ENCODE results near the gene ATF5. TPM values are rescaled to one million over a fixed set of nuclear protein-coding genes. Genes with fewer than 3 reads are reported as not detected.

The ATF5 gene
- total RNA-seq, 1 experiment from 2014 or later, result 64.0 TPM

GRCh38 chr19:49976496-49976895, 47.5 kb downstream of the ATF5 start:
- no peaks in the 10 kb centered on the region for H3K27me3 Mint-ChIP-seq (ENCODE audit: insufficient read depth, unreplicated experiment)
- no peak for DNase-seq
- peak overlapping the region; percentile 77 for H3K27ac Mint-ChIP-seq (ENCODE audit: unreplicated experiment)
- peaks cover 7% of the 10 kb centered on the region for H3K4me1 ChIP-seq
- BruUV-seq (replicated peaks), result no TSS peak
- peaks cover 6% of the 10 kb centered on the region for H3K36me3 Mint-ChIP-seq (ENCODE audit: insufficient read depth, unreplicated experiment)
- no peaks in the 10 kb centered on the region for H3K36me3 ChIP-seq (ENCODE audit: control insufficient read depth, insufficient read depth, low read length)
- H3K27me3 ChIP-seq (replicated peaks; ENCODE audit: control insufficient read depth, insufficient read depth, low read length), result no peaks in the 10 kb centered on the region
- ChIA-PET CTCF (interaction anchor here (0.6 kb wide), 2 partner anchors 10 to 297 kb away, joined by 3 read pairs; no protein-coding TSS in a partner anchor), POLR2A (no interaction called here)
- H3K4me3 Mint-ChIP-seq (ENCODE audit: unreplicated experiment), result no peak overlapping the region
- no peaks in the 10 kb centered on the region for H3K9me3 ChIP-seq
- H3K4me1 Mint-ChIP-seq (ENCODE audit: low read depth, unreplicated experiment), result peaks cover 9% of the 10 kb centered on the region
- intact Hi-C loops (cut with micrococcal nuclease; ENCODE audit: unreplicated experiment), result no loop called here
- TF ChIP-seq CTCF (IDR thresholded peaks at IDR 0.05; ENCODE audit: insufficient read depth in 1 of 2, low read depth in 1 of 2, low read length in 1 of 2, severe bottlenecking in 1 of 2, unreplicated experiment in 1 of 2), result no peak
- H3K4me3 ChIP-seq (ENCODE audit: low read depth, low read length), result no peak overlapping the region
- H3K9me3 Mint-ChIP-seq (ENCODE audit: unreplicated experiment), result no peaks in the 10 kb centered on the region

GRCh38 chr19:49977076-49977475, 48.1 kb downstream of the ATF5 start:
- no peaks in the 10 kb centered on the region for H3K9me3 Mint-ChIP-seq (ENCODE audit: unreplicated experiment)
- peak overlapping the region; percentile 77 for H3K27ac Mint-ChIP-seq (ENCODE audit: unreplicated experiment)
- H3K36me3 Mint-ChIP-seq (ENCODE audit: insufficient read depth, unreplicated experiment), result peaks cover 6% of the 10 kb centered on the region
- no peak for TF ChIP-seq CTCF (IDR thresholded peaks at IDR 0.05; ENCODE audit: insufficient read depth in 1 of 2, low read depth in 1 of 2, low read length in 1 of 2, severe bottlenecking in 1 of 2, unreplicated experiment in 1 of 2)
- no peak overlapping the region for H3K4me3 ChIP-seq (ENCODE audit: low read depth, low read length)
- ChIA-PET POLR2A (interaction anchor here (1.0 kb wide), 1 partner anchor 100 kb away, joined by 3 read pairs; the partner anchor contains the start of gene AKT1S1), CTCF (interaction anchor here (0.6 kb wide), 1 partner anchor 297 kb away, joined by 3 read pairs; no protein-coding TSS in a partner anchor)
- no peaks in the 10 kb centered on the region; the same call in 1 of the 2 replicates for H3K36me3 ChIP-seq (ENCODE audit: control insufficient read depth, insufficient read depth, low read length)
- no peaks in the 10 kb centered on the region for H3K27me3 Mint-ChIP-seq (ENCODE audit: insufficient read depth, unreplicated experiment)
- no peak for DNase-seq
- H3K27me3 ChIP-seq (replicated peaks; ENCODE audit: control insufficient read depth, insufficient read depth, low read length), result no peaks in the 10 kb centered on the region
- peaks cover 9% of the 10 kb centered on the region for H3K4me1 Mint-ChIP-seq (ENCODE audit: low read depth, unreplicated experiment)
- no peaks in the 10 kb centered on the region for H3K9me3 ChIP-seq
- no TSS peak for BruUV-seq (replicated peaks)
- peaks cover 12% of the 10 kb centered on the region for H3K4me1 ChIP-seq
- H3K4me3 Mint-ChIP-seq (ENCODE audit: unreplicated experiment), result no peak overlapping the region
- intact Hi-C loops (cut with micrococcal nuclease; ENCODE audit: unreplicated experiment), result no loop called here

GRCh38 chr19:49977881-49978280, 48.9 kb downstream of the ATF5 start:
- BruUV-seq (replicated peaks), result no TSS peak
- Mint-ChIP-seq H3K36me3 (ENCODE audit: insufficient read depth, unreplicated experiment) (peaks cover 6% of the 10 kb centered on the region), H3K27ac (ENCODE audit: unreplicated experiment) (no peak overlapping the region), H3K9me3 (ENCODE audit: unreplicated experiment) (no peaks in the 10 kb centered on the region), H3K27me3 (ENCODE audit: insufficient read depth, unreplicated experiment) (no peaks in the 10 kb centered on the region), H3K4me1 (ENCODE audit: low read depth, unreplicated experiment) (peaks cover 9% of the 10 kb centered on the region), H3K4me3 (ENCODE audit: unreplicated experiment) (no peak overlapping the region)
- ChIA-PET CTCF (no interaction called here), POLR2A (interaction anchor here (1.0 kb wide), 1 partner anchor 101 kb away, joined by 3 read pairs; the partner anchor contains the start of gene AKT1S1)
- TF ChIP-seq CTCF (IDR thresholded peaks at IDR 0.05; ENCODE audit: insufficient read depth in 1 of 2, low read depth in 1 of 2, low read length in 1 of 2, severe bottlenecking in 1 of 2, unreplicated experiment in 1 of 2), result no peak
- Histone ChIP-seq H3K9me3 (no peaks in the 10 kb centered on the region), H3K4me1 (peaks cover 16% of the 10 kb centered on the region), H3K4me3 (ENCODE audit: low read depth, low read length) (no peak overlapping the region), H3K27me3 (replicated peaks; ENCODE audit: control insufficient read depth, insufficient read depth, low read length) (no peaks in the 10 kb centered on the region), H3K36me3 (ENCODE audit: control insufficient read depth, insufficient read depth, low read length) (no peaks in the 10 kb centered on the region; the same call in 1 of the 2 replicates)
- DNase-seq, result no peak
- intact Hi-C loops (cut with micrococcal nuclease; ENCODE audit: unreplicated experiment), result no loop called here

Measured in Caco-2 (cell line).